ENCODE measurements around the gene PRKG2.

Gene PRKG2

GRCh38 chr4:81136161-81136905 lies 78.7 kb downstream of the PRKG2 start:
- no peak for TF ChIP-seq CTCF (IDR thresholded peaks at IDR 0.05; ENCODE audit: low read depth, low read length, missing control alignments)
- in situ Hi-C loops (cut with HindIII; ENCODE audit: low sequenced_read_pairs), result no loop called here
- no peak overlapping the region for H3K4me3 ChIP-seq (ENCODE audit: low read depth, low read length)
- peak; percentile 97 for DNase-seq (ENCODE audit: low read depth)

- in situ Hi-C loops (cut with HindIII; ENCODE audit: low sequenced_read_pairs), result no loop called here
- H3K4me3 ChIP-seq (ENCODE audit: low read depth, low read length), result no peak overlapping the region
- TF ChIP-seq CTCF (IDR thresholded peaks at IDR 0.05; ENCODE audit: low read depth, low read length, missing control alignments), result no peak
- DNase-seq (ENCODE audit: low read depth), result no peak
These were observed 79.5 kb downstream of the PRKG2 start for GRCh38 chr4:81135501-81135900.

- H3K4me3 ChIP-seq (ENCODE audit: low read depth, low read length), result no peak overlapping the region
- TF ChIP-seq CTCF (IDR thresholded peaks at IDR 0.05; ENCODE audit: low read depth, low read length, missing control alignments), result no peak
- in situ Hi-C loops (cut with HindIII; ENCODE audit: low sequenced_read_pairs), result no loop called here
- DNase-seq (ENCODE audit: low read depth), result no peak
These were observed 83.5 kb downstream of the PRKG2 start for GRCh38 chr4:81131563-81131962.

- in situ Hi-C loops (cut with HindIII; ENCODE audit: low sequenced_read_pairs), result no loop called here
- TF ChIP-seq CTCF (IDR thresholded peaks at IDR 0.05; ENCODE audit: low read depth, low read length, missing control alignments), result no peak
- DNase-seq (ENCODE audit: low read depth), result no peak
- H3K4me3 ChIP-seq (ENCODE audit: low read depth, low read length), result no peak overlapping the region
These were observed 84.0 kb downstream of the PRKG2 start for GRCh38 chr4:81131066-81131465.

- DNase-seq (ENCODE audit: low read depth), result no peak
- H3K4me3 ChIP-seq (ENCODE audit: low read depth, low read length), result no peak overlapping the region
- no peak for TF ChIP-seq CTCF (IDR thresholded peaks at IDR 0.05; ENCODE audit: low read depth, low read length, missing control alignments)
- in situ Hi-C loops (cut with HindIII; ENCODE audit: low sequenced_read_pairs), result no loop called here
These were observed 84.5 kb downstream of the PRKG2 start for GRCh38 chr4:81130569-81130968.

GRCh38 chr4:81120055-81120454 lies 95.0 kb downstream of the PRKG2 start:
- in situ Hi-C loops (cut with HindIII; ENCODE audit: low sequenced_read_pairs), result no loop called here
- no peak for DNase-seq (ENCODE audit: low read depth)
- no peak overlapping the region for H3K4me3 ChIP-seq (ENCODE audit: low read depth, low read length)
- TF ChIP-seq CTCF (IDR thresholded peaks at IDR 0.05; ENCODE audit: low read depth, low read length, missing control alignments), result no peak

Measured in astrocyte of the cerebellum (primary cell).